Measurements from ENCODE around the gene CYP24A1. TPM values are rescaled to one million over a fixed set of nuclear protein-coding genes. Genes with fewer than 3 reads are reported as not detected.

The CYP24A1 gene
- polyA plus RNA-seq, 1 donor from 2014 or later: 0.12 TPM

DNA sequence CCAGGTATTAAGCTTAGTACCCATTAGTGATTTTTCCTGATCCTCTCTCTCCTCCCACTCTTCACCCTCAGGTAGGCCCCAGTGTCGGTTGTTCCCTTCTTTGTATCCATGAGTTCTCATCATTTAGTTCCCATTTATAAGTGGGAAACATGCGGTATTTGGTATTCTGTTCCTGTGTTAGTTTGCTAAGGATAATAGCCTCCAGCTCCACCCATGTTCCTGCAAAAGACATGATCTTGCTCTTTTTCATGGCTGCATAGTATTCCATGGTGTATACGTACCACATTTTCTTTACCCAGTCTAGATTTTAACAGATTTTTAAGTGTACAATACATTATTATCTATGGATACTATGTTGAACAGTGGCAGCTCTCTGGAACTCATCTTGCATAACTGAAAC lies 44.4 kb downstream of the CYP24A1 start:
- Histone ChIP-seq H3K9me3 (ENCODE audit: low read length) (peaks cover 2% of the 10 kb centered on the region), H3K27ac (ENCODE audit: low read length) (no peak overlapping the region), H2AFZ (ENCODE audit: low read depth, low read length) (no peak overlapping the region), H3F3A (ENCODE audit: insufficient read depth, low read length, poor library complexity, severe bottlenecking) (no peaks in the 10 kb centered on the region), H3K27me3 (ENCODE audit: insufficient read depth, low read depth, low read length) (no peaks in the 10 kb centered on the region), H3K79me2 (replicated peaks; ENCODE audit: insufficient read depth, low read length) (no peaks in the 10 kb centered on the region), H3K9ac (ENCODE audit: low read length) (no peak overlapping the region), H3K36me3 (ENCODE audit: insufficient read depth, low read length) (no peaks in the 10 kb centered on the region), H3K4me3 (ENCODE audit: low read length) (no peak overlapping the region), H3K4me2 (ENCODE audit: low read length) (no peak overlapping the region), H4K20me1 (ENCODE audit: insufficient read depth) (no peaks in the 10 kb centered on the region), H3K9me2 (ENCODE audit: insufficient read depth, low read length) (no peaks in the 10 kb centered on the region)
- TF ChIP-seq CTCF (IDR thresholded peaks at IDR 0.05; ENCODE audit: poor library complexity, severe bottlenecking) (no peak), RAD21 (conservative IDR thresholded peaks at IDR 0.05) (no peak), MXI1 (conservative IDR thresholded peaks at IDR 0.05; ENCODE audit: poor library complexity, severe bottlenecking) (no peak), EP300 (conservative IDR thresholded peaks at IDR 0.05; ENCODE audit: poor library complexity, severe bottlenecking) (no peak), POLR2AphosphoS5 (IDR thresholded peaks at IDR 0.05) (no peak), SMC3 (conservative IDR thresholded peaks at IDR 0.05; ENCODE audit: poor library complexity) (no peak), EZH2 (IDR thresholded peaks at IDR 0.05; ENCODE audit: borderline replicate concordance, insufficient read depth, low read length, poor library complexity, severe bottlenecking) (no peak), REST (IDR thresholded peaks at IDR 0.05; ENCODE audit: borderline replicate concordance) (no peak), TAF1 (IDR thresholded peaks at IDR 0.05; ENCODE audit: low read depth) (no peak)

GRCh38 chr20:54127855-54128574 lies 45.8 kb downstream of the CYP24A1 start:
- no peak for TF ChIP-seq MXI1 (conservative IDR thresholded peaks at IDR 0.05; ENCODE audit: poor library complexity, severe bottlenecking)
- no peak for TF ChIP-seq CTCF (IDR thresholded peaks at IDR 0.05; ENCODE audit: poor library complexity, severe bottlenecking)
- no peak for TF ChIP-seq EP300 (conservative IDR thresholded peaks at IDR 0.05; ENCODE audit: poor library complexity, severe bottlenecking)
- no peak for TF ChIP-seq SMC3 (conservative IDR thresholded peaks at IDR 0.05; ENCODE audit: poor library complexity)
- TF ChIP-seq RAD21 (conservative IDR thresholded peaks at IDR 0.05): no peak
- no peak for TF ChIP-seq REST (IDR thresholded peaks at IDR 0.05; ENCODE audit: borderline replicate concordance)
- no peak for TF ChIP-seq EZH2 (IDR thresholded peaks at IDR 0.05; ENCODE audit: borderline replicate concordance, insufficient read depth, low read length, poor library complexity, severe bottlenecking)
- no peak for TF ChIP-seq POLR2AphosphoS5 (IDR thresholded peaks at IDR 0.05)
- TF ChIP-seq TAF1 (IDR thresholded peaks at IDR 0.05; ENCODE audit: low read depth): no peak
- Histone ChIP-seq H3K9ac (ENCODE audit: low read length) (no peak overlapping the region), H3K4me2 (ENCODE audit: low read length) (no peak overlapping the region), H3F3A (ENCODE audit: insufficient read depth, low read length, poor library complexity, severe bottlenecking) (no peaks in the 10 kb centered on the region), H3K36me3 (ENCODE audit: insufficient read depth, low read length) (no peaks in the 10 kb centered on the region), H3K9me3 (ENCODE audit: low read length) (peaks cover 2% of the 10 kb centered on the region), H3K27me3 (ENCODE audit: insufficient read depth, low read depth, low read length) (no peaks in the 10 kb centered on the region), H2AFZ (ENCODE audit: low read depth, low read length) (no peak overlapping the region), H3K9me2 (ENCODE audit: insufficient read depth, low read length) (no peaks in the 10 kb centered on the region), H3K79me2 (replicated peaks; ENCODE audit: insufficient read depth, low read length) (no peaks in the 10 kb centered on the region), H3K4me3 (ENCODE audit: low read length) (no peak overlapping the region), H3K27ac (ENCODE audit: low read length) (no peak overlapping the region), H4K20me1 (ENCODE audit: insufficient read depth) (no peaks in the 10 kb centered on the region)
